ENCODE results near the gene CLTB.
A peak's percentile ranks its signal among the peaks of the same experiment; 100 is the strongest.

DNA sequence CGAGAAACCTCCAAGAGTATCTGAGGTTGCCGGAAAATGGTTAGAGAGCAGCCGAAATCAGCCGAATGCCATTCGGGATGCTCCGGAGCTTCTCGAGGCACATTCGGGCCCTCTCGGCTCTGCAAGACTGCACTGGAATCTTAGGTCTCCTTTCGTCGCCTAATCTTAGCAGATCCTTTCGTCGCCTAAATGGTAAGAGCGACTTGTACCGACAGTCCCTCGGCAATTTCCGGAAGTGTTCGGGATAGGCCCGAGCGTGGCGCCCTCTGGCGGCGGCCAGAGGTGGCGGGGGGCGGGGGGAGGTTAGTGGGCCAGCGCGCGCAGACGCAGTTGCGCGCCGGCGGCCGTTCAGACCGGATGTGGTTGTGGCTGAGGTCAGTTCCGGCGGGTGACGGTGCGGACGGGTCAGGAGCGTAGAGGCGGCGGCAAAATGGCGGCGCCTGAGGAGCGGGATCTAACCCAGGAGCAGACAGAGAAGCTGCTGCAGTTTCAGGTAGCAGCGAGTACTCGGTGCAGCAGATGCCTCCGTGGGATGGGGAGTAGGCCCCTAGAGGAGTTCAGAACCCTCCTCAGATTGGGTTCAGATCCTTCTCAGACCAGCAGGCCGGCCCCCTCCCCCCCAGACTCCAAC lies 31.8 kb upstream of the CLTB start, which contains the start of gene FAF2:
- peak; percentile 91 to 95 for TF ChIP-seq CTCF (conservative IDR thresholded peaks at IDR 0.05; ENCODE audit: low read depth in 2 of 2)
- no peak for TF ChIP-seq EZH2 (IDR thresholded peaks at IDR 0.05; ENCODE audit: low read depth, unreplicated experiment)
- peak; percentile 47; the same call in 1 of the 2 replicates for TF ChIP-seq ETS1 (IDR thresholded peaks at IDR 0.05)
- TF ChIP-seq POLR2AphosphoS5 (IDR thresholded peaks at IDR 0.05; ENCODE audit: low read depth) = peak; percentile 69
- TF ChIP-seq EZH2phosphoT487 (IDR thresholded peaks at IDR 0.05; ENCODE audit: unreplicated experiment) = no peak
- no peak for TF ChIP-seq JUNB (IDR thresholded peaks at IDR 0.05; ENCODE audit: unreplicated experiment)
- TF ChIP-seq REST (IDR thresholded peaks at IDR 0.05; ENCODE audit: unreplicated experiment) = no peak
